ENCODE data around the gene POLR3K.
A peak's percentile ranks its signal among the peaks of the same experiment; 100 is the strongest.

Gene POLR3K

GRCh38 chr16:53346-54236 lies at the start of gene POLR3K, which contains the start of gene SNRNP25:
Gene POLR3K, minus strand, starts transcription at chr16:53608. Its CDS starts 22 bp downstream, at chr16:53586.
Gene SNRNP25, plus strand, starts transcription at chr16:53828. Its CDS starts 189 bp downstream, at chr16:54017.
- DNase-seq: peak; percentile 99

GRCh38 chr16:102060-102855 lies 48.9 kb upstream of the POLR3K start:
- DNase-seq: no peak

DNA sequence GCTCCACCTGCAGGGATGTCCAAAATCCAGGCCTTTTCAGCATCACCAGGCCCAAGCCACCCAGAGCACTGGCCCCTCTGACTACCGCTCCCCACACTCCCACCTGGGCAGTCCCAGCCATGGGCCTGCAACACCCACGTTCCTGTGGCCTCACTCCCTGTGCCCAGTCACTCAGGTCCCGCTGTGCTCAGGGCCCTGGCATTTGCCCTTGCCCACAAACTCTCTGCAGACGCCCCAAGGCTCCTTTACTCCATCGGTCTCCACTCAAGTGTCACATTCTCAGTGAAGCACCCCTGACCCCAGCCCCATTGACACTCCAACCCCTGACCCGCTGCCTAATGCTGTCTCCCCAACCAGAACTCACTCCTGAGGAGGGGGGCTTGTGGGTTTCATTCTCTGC lies 48.2 kb upstream of the POLR3K start:
- no peak for DNase-seq

GRCh38 chr16:100989-101388 lies 47.6 kb upstream of the POLR3K start:
- DNase-seq: no peak

GRCh38 chr16:97822-98221 lies 44.4 kb upstream of the POLR3K start:
- DNase-seq: no peak

DNA sequence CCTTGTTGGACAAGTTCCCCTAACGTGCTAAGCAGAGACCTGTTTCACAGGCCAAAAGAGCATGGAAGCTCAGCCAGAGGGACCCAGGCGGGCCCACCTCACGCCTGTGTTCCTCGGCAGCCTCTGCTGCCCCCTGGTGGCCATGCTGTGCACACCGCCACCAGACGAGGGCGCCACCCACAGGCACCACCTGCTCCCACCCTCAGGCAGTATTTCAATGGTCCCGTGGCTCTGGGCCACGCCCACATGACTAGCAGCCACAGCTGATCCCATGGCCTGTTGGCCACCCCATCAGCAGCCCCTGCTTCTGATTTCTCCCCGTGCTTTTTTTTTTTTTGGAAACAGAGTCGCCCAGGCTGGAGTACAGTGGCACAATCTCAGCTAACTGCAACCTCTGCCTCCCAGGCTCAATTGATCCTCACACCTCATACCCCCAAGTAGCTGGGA lies 43.5 kb upstream of the POLR3K start:
- DNase-seq: peak; percentile 90

DNA sequence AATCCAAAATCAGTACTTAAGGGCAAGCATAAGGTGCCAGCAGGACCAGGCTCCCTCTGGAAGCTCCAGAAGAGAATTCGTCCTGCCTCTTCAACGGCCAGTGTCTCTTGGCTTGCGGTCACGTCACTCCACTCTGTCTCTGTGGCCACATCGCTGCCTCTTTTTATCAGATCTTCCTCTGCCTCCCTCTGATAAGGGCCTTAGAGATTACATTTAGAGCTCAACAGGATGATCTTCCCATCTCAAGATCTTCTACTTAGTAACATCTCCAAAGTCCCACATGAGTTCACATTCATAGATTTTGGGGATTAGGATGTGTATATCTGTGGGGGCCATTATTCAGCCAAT lies 41.5 kb upstream of the POLR3K start:
- no peak for DNase-seq

DNA sequence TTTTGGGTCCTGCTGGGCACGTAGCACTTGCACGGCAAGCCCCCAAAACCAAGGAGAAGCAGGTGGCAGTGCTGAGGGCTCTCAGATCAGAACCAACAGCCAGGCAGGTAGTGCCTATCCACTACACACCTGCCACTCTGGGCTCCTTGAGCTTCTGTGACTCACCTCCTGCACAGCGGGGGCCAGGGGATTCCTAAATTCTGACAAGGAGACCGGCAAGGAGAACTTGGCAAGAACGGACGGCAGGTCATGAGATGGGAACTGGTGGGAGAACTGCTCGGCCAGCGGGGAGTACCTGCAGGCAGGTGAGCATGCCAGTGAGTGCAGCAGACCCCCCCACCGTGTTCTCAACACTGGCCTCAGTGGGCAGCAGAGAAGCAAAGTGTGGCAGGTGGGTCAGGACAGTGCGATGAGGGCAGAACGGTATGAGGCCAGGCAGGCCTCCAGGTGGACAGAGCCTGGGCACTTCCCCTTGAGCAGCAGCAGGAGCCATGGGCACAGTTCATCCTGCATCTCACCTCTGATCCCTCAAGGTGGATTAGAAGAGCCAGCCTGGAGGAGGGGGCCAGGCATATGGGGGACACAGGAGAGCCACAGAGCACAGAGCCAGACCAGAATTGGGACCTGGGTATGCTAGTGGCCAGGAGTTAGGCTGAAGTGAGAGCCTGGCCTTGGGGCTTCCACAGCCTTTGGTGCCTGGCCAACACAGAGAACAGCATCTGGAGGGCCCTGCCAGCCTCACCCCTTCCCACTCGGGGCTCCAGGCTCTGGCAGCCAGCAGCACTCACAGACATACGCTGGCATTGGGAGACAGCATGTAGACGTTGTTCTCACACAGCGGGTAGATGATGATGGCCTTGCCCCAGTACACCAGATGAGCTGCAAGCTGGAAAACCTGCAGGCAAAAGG lies 39.3 kb upstream of the POLR3K start:
- no peak for DNase-seq

GRCh38 chr16:91484-91883 lies 38.1 kb upstream of the POLR3K start:
- DNase-seq: no peak

DNA sequence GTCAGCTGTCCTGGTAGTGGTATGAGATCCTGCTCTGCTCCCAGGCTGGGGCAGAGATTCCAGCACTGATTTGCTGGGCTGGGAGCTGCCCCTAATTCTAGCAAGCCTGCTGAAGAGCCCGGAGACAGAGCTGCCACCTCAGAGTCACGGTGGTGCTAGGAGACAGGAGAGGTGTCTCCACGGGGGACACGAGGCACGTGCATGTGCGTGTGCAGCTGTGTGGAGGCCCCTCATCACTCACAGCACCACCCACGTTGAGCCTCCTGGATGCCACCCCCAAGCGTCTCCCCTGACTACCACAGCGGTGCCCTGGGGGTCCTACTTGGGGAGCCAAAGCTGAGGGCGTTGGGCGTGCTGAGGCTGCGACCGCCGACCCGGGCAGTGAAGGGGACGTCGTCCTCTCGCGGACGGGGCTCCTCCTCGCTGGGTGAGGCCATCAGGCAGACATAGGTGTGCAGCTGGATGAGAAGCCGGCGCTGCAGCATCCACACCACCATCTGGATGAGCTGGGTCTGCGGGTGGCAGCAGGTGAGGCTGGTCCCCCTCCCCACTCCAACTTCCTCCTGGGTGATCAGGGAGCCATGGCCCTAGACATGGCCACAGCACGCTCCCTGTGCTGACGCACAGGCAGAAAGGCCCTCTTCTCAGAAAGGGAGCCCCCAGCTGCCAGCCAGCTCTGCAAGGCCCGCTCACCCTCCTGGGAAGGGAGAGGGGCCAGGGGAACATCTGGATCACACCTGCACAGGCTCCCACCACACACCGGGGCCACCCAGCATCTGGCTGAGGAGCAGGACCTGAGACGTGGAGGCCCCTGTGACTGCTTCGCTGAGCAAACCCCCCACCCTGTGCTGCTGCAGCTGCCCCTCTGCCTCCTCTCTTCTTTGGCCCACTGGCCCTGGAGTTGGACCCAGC lies 36.2 kb upstream of the POLR3K start:
- DNase-seq: no peak

DNA sequence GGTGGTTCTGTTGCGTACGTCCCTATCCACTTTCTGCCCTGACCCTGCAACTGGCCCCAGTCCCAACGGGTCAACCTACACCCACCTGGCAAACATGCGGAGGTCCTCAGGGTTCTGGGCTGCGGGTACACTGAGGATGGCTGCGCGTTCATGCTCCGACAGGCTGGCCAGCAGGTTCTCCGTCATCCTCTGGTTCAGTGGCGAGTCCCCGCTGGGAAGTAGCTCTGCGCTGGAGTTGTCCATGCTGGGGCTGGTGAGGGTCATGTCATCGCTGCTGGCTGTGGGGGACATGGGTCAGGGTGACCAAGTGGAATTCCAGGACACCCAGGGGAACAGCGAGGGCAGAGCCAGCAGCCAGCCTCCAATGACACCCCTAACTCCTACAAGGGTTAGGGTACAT lies 35.2 kb upstream of the POLR3K start:
- no peak for DNase-seq

DNA sequence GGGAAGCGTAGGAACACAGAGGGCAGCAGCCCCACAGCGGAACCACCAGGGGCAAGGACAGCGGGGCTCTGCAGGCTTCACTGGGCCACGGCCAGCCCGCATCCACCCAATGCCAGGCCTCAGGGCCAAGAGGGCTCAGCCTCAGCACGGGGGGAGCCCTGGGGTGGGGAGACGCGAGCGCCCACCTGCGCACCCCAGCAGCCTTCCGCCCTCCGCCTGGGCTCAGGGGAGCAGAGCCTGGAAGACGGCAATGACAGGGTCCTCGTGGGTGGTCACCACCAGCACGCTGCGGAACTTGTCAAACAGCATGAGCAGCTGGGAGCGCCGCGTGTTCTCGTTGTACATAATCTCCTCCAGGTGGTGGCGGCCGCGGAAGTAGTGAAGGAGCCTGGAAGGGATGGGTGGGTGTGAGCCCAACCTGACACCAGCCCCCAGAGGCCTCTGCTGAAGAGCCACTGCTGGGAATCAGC lies 33.1 kb upstream of the POLR3K start:
- no peak for DNase-seq

- no peak for DNase-seq
These were observed 32.5 kb upstream of the POLR3K start for GRCh38 chr16:85865-86264.

- DNase-seq: no peak
These were observed 32.0 kb upstream of the POLR3K start for GRCh38 chr16:85407-85782.

GRCh38 chr16:84718-85406 lies 31.5 kb upstream of the POLR3K start:
- peak; percentile 82 for DNase-seq

DNA sequence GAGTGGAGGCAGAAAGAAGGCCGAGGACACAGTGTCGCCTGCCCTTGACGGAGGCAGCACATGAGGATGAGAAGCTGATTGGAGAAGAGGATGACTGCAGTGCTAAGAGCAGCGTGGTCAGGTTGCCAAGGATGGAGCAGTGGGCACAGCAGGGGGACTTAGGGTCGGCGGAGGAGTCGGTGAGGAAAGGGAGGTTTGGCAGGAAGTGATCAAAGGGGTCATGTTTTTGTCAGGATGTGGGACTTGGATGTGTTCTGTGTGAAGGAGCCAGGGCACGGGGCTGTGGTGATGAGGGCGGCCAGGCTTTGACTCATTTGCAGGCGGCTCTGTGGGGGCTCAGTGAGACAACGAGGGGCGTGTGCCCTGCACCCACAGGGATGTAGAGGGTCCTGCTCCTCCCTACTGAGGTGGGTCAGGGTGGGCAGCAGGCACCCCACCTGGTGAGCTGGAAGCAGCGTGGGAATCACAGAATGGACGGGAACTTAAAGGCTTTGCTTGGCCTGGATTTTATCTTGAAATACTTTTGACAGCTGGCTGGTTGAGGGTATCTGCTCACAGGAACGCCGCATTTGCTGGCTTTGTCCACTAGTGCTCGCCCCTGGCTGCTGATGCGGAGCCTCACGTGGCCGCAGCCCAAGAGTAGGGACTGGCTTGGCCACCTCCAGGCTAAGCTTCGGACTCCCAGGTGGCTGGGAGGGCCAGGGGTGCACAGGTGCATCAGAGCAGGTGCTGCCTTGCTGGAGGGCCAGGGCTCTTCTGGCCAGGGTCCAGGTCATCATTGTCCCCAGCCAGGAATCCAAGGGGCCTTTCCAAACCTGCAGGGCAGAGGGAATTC lies 30.6 kb upstream of the POLR3K start:
- DNase-seq: no peak

- no peak for DNase-seq
These were observed 29.7 kb upstream of the POLR3K start for GRCh38 chr16:83060-83603.

DNA sequence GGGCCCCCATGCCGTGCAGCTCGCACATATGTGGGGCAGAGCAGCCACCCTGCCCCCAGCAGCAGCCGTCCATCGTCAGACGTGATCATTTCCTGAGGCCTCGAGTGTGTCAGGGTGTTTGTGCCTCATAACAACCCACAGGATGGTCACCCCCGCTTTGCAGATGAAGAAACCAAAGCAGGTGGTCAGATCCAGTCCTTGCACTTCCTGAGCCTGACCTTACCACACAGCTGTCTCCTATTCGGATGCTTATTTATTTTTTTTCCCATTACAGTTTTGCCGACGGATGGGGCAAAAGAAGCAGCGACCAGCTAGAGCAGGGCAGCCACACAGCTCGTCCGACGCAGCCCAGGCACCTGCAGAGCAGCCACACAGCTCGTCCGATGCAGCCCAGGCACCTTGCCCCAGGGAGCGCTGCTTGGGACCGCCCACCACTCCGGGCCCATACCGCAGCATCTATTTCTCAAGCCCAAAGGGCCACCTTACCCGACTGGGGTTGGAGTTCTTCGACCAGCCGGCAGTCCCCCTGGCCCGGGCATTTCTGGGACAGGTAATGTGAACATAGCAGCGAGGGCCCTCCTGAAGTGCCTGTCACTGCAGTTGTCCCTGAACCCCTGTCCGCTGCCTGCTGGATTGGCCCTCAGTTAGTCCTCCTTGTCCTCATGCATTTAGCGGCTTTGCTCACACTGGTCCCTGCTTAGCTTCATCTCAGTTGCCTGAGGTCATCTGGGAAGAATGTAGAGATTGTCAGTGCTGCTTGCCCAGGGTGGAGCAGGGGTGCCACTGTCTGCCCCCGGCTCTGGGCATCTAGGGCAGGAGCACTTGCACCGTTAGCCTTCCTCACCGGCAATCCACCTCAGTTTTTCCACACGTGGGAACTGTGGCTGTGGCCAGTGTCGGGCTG lies 26.0 kb upstream of the POLR3K start:
- no peak for DNase-seq

Data from activated CD4-positive, alpha-beta T cell treated with anti-CD3 and anti-CD28 coated beads, Interleukin-2, amount 50 U/mL, for 16 hours (primary cell).